Transverse colon (tissue), 4 donors: ENCODE measurements around the gene KLHL9. TPM values are rescaled to one million over a fixed set of nuclear protein-coding genes. Genes with fewer than 3 reads are reported as not detected.
"Not testable (repeated sequence)": the region's sequence is repeated elsewhere in the genome, so short reads cannot be mapped to it uniquely, and the experiment has no call there.

Experiments
- DNase-seq: peaks from one replicate; pipeline ENCODE4 v3.0.0-alpha.2; 2019
- H3K27ac ChIP-seq, 4 donors: fragments of 200-600 bp; sonication (generic); 2 replicates each; pipeline ENCODE4 v1.5.1; 2016 to 2018; ENCODE audit warnings: inconsistent platforms in 4 of 4
- H3K27me3 ChIP-seq: fragments of 200-600 bp; sonication (generic); 2 replicates; pipeline ENCODE4 v1.5.1; 2017; ENCODE audit warnings: inconsistent platforms
- H3K36me3 ChIP-seq, 4 donors: fragments of 200-600 bp; sonication (generic); 2 replicates each; pipeline ENCODE4 v1.5.1; 2017 to 2019; ENCODE audit warnings: inconsistent platforms in 4 of 4
- H3K4me1 ChIP-seq, 4 donors: fragments of 200-600 bp; sonication (generic); 2 replicates each; pipeline ENCODE4 v1.5.1; 2017 to 2020; ENCODE audit warnings: inconsistent platforms in 4 of 4
- H3K4me3 ChIP-seq, 4 donors: fragments of 200-600 bp; sonication (generic); 1 replicate in 1 of 4; 2 replicates in 3 of 4; pipeline versions ENCODE4 v1.5.1 to v1.6.1; 2017 to 2019; ENCODE audit warnings: inconsistent platforms in 4 of 4
- H3K9me3 ChIP-seq, 2 donors: fragments of 200-600 bp; sonication (generic); 2 replicates each; pipeline ENCODE4 v1.5.1; 2017 to 2019; ENCODE audit warnings: inconsistent platforms in 2 of 2
- CTCF ChIP-seq, 5 experiments: fragments of 200-600 bp in 3 of 5; fragments of 450-650 bp in 2 of 5; sonication (generic) in 3 of 5; IDR thresholded peaks; 1 replicate in 2 of 5; 2 replicates in 3 of 5; pipeline ENCODE4 v1.5.1; 2016 to 2017; ENCODE audit warnings: antibody characterized with exemption in 5 of 5, inconsistent platforms in 3 of 5, mild to moderate bottlenecking in 2 of 5, moderate library complexity in 1 of 5
- EP300 ChIP-seq: sonication (generic); formaldehyde crosslinking; IDR thresholded peaks from one replicate; pipeline ENCODE4 v1.6.1; 2017; ENCODE audit warnings: antibody characterized with exemption, low read depth
- POLR2A ChIP-seq: fragments of 450-650 bp; IDR thresholded peaks from one replicate; pipeline ENCODE4 v1.6.1; 2016; ENCODE audit warnings: antibody characterized with exemption, mild to moderate bottlenecking, moderate library complexity
- POLR2AphosphoS5 ChIP-seq, 3 donors: sonication (generic); formaldehyde crosslinking; IDR thresholded peaks; one replicate each; pipeline ENCODE4 v1.6.1; 2016; ENCODE audit warnings: antibody characterized with exemption in 3 of 3
- WGBS, 2 donors: methylation state at CpG; one replicate each; pipeline ENCODE4 v1.1.5; 2018; ENCODE audit warnings: low coverage in 1 of 2; 5-methylcytosine and 5-hydroxymethylcytosine counted together
- in situ Hi-C, 4 donors: fragments of 200-750 bp; cut with MboI; loops; one replicate each; pipeline versions ENCODE4 v1.15.0 to v1.15.1; 2017; ENCODE audit warnings: low sequenced_read_pairs in 3 of 4, low pct_ligation_motif_present in 1 of 4, low pct_unique_long_range_greater_than_20kb in 1 of 4
- intact Hi-C: fragments of 100-400 bp; cut with DNase I; formaldehyde crosslinking; loops from one replicate; pipeline ENCODE4 v1.15.1; 2023; ENCODE audit warnings: low total_unique reads
- total RNA-seq, 4 donors: library from RNA; depleted of rRNA; stranded (reverse); fragments of >200 nt; gene quantifications; one replicate each; pipeline ENCODE4 v1.1.0, GENCODE V29; 2016

KLHL9 gene
- total RNA-seq, 4 donors from 2014 or later: 4.6 to 27.2 (median 19.5) TPM

GRCh38 chr9:21367957-21368356 lies 32.8 kb upstream of the KLHL9 start, which contains the start of gene IFNA13:
Gene IFNA13, minus strand, starts transcription at chr9:21368057. Its CDS starts 47 bp downstream, at chr9:21368010.
- no peaks in the 10 kb centered on the region for H3K27me3 ChIP-seq
- intact Hi-C loops (no loop called here), in situ Hi-C loops (no loop called here)
- no peak for DNase-seq
- no peaks in the 10 kb centered on the region for H3K36me3 ChIP-seq
- TF ChIP-seq CTCF (IDR thresholded peaks at IDR 0.05): no peak
- TF ChIP-seq POLR2A: no peak
- TF ChIP-seq POLR2AphosphoS5 (IDR thresholded peaks at IDR 0.05): no peak
- TF ChIP-seq EP300: no peak
- no peaks in the 10 kb centered on the region for H3K9me3 ChIP-seq
- H3K4me3 ChIP-seq: no peak within 1 kb of the TSS
- H3K4me1 ChIP-seq: no peaks in the 10 kb centered on the region
- 87 to 90% methylated on average over 2 to 3 of the region's 3 CpGs for WGBS, 2 donors
- H3K27ac ChIP-seq: no peak within 1 kb of the TSS

- H3K27me3 ChIP-seq, DNase-seq, intact Hi-C loops, H3K27ac ChIP-seq, H3K4me3 ChIP-seq, H3K36me3 ChIP-seq, H3K9me3 ChIP-seq, in situ Hi-C loops, H3K4me1 ChIP-seq: not testable (repeated sequence)
- WGBS, 2 donors: 86 to 100% methylated on average over 1 of the region's 2 CpGs
Observed at GRCh38 chr9:21367169-21367568, 32.0 kb upstream of the KLHL9 start.

GRCh38 chr9:21362287-21362686 lies 27.1 kb upstream of the KLHL9 start:
- no peaks in the 10 kb centered on the region for H3K27me3 ChIP-seq
- H3K27ac ChIP-seq: no peak overlapping the region
- TF ChIP-seq EP300 (no peak), POLR2AphosphoS5 (IDR thresholded peaks at IDR 0.05) (no peak), POLR2A (no peak), CTCF (IDR thresholded peaks at IDR 0.05) (no peak)
- no peak overlapping the region for H3K4me3 ChIP-seq
- no peak for DNase-seq
- in situ Hi-C loops: no loop called here
- intact Hi-C loops: no loop called here
- H3K36me3 ChIP-seq: no peaks in the 10 kb centered on the region
- H3K4me1 ChIP-seq: no peaks in the 10 kb centered on the region
- H3K9me3 ChIP-seq: no peaks in the 10 kb centered on the region
- 84 to 88% methylated on average over 5 to 8 of the region's 8 CpGs for WGBS, 2 donors

- Histone ChIP-seq H3K4me3 (no peak overlapping the region), H3K4me1 (no peaks in the 10 kb centered on the region), H3K27ac (no peak overlapping the region), H3K9me3 (no peaks in the 10 kb centered on the region), H3K27me3 (peaks cover 7% of the 10 kb centered on the region), H3K36me3 (no peaks in the 10 kb centered on the region)
- no peak for DNase-seq
- in situ Hi-C loops: no loop called here
- 49 to 54% methylated on average over 7 of the region's 7 CpGs for WGBS, 2 donors
- intact Hi-C loops: no loop called here
- no peak for TF ChIP-seq CTCF (IDR thresholded peaks at IDR 0.05)
- TF ChIP-seq EP300: no peak
- TF ChIP-seq POLR2AphosphoS5 (IDR thresholded peaks at IDR 0.05): no peak
- TF ChIP-seq POLR2A: no peak
Observed at GRCh38 chr9:21357479-21358460, 22.6 kb upstream of the KLHL9 start.
